ENCODE results near the gene FBXW7. TPM values are rescaled to one million over a fixed set of nuclear protein-coding genes. Genes with fewer than 3 reads are reported as not detected.

The FBXW7 gene
- total and polyA plus RNA-seq, 2 of the 8 experiments (the other 6 are each of a cell fraction or from before 2014, with no cell fraction given): 6.0 to 26.7 TPM

- TF ChIP-seq CBX5 (IDR thresholded peaks at IDR 0.05; ENCODE audit: low read depth, low read length): no peak
- TF ChIP-seq, protein P1, sequence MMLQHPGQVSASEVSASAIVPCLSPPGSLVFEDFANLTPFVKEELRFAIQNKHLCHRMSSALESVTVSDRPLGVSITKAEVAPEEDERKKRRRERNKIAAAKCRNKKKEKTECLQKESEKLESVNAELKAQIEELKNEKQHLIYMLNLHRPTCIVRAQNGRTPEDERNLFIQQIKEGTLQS (IDR thresholded peaks at IDR 0.05; ENCODE audit: insufficient read depth, low read depth, low read length): no peak
- no peak for TF ChIP-seq RXRA (IDR thresholded peaks at IDR 0.05; ENCODE audit: insufficient read depth, low read depth, low read length)
- no peak for TF ChIP-seq RFX5 (IDR thresholded peaks at IDR 0.05; ENCODE audit: borderline replicate concordance, low read depth, low read length)
- TF ChIP-seq PHF8 (conservative IDR thresholded peaks at IDR 0.05; ENCODE audit: low read depth, low read length): no peak
- TF ChIP-seq BCL11A (IDR thresholded peaks at IDR 0.05; ENCODE audit: low read depth in 2 of 2, low read length in 2 of 2): no peak
- no peak for TF ChIP-seq NRF1 (IDR thresholded peaks at IDR 0.05; ENCODE audit: low read depth, low read length)
These were observed 72.3 kb downstream of the FBXW7 start (continued) for GRCh38 chr4:152463562-152463961.
